Smooth muscle cell (in vitro differentiated cells): ENCODE data around the gene RPTOR. TPM values are rescaled to one million over a fixed set of nuclear protein-coding genes. Genes with fewer than 3 reads are reported as not detected.

ENCODE experiments used
- DNase-seq: peaks from one replicate; lab custom pipeline; 2025; ENCODE audit not compliant: unreplicated experiment; lab: John Stamatoyannopoulos, UW
- H2AFZ ChIP-seq: fragments of 200-600 bp; sonication (generic); 2 replicates; pipeline ENCODE4 v1.6.0; 2016; ENCODE audit warnings: antibody characterized with exemption, low read depth, mild to moderate bottlenecking
- H3F3A ChIP-seq: fragments of 200-600 bp; sonication (generic); 2 replicates; pipeline ENCODE4 v1.6.0; 2017; ENCODE audit warnings: antibody characterized with exemption, low read depth
- H3K27ac ChIP-seq: fragments of 200-600 bp; sonication (generic); 2 replicates; pipeline ENCODE4 v1.5.1; 2016; ENCODE audit warnings: low read depth, mild to moderate bottlenecking
- H3K27me3 ChIP-seq: fragments of 200-600 bp; sonication (generic); 2 replicates; pipeline ENCODE4 v1.6.1; 2016; ENCODE audit warnings: low read depth, mild to moderate bottlenecking
- H3K36me3 ChIP-seq: fragments of 200-600 bp; sonication (generic); 2 replicates; pipeline ENCODE4 v1.5.1; 2016; ENCODE audit warnings: low read depth
- H3K4me1 ChIP-seq: fragments of 200-600 bp; sonication (generic); 2 replicates; pipeline ENCODE4 v1.5.1; 2016; ENCODE audit warnings: low read depth
- H3K4me2 ChIP-seq: fragments of 200-600 bp; sonication (generic); 2 replicates; pipeline ENCODE4 v1.6.0; 2016; ENCODE audit warnings: mild to moderate bottlenecking
- H3K4me3 ChIP-seq: fragments of 200-600 bp; sonication (generic); 2 replicates; pipeline ENCODE4 v1.5.1; 2016; ENCODE audit warnings: mild to moderate bottlenecking
- H3K79me2 ChIP-seq: fragments of 200-600 bp; sonication (generic); 2 replicates; pipeline ENCODE4 v1.6.0; 2016; ENCODE audit warnings: low read depth, mild to moderate bottlenecking
- H3K9ac ChIP-seq: fragments of 200-600 bp; sonication (generic); 2 replicates; pipeline ENCODE4 v1.6.0; 2016; ENCODE audit warnings: low read depth
- H3K9me3 ChIP-seq: fragments of 200-600 bp; sonication (generic); replicated peaks from 2 replicates; pipeline ENCODE4 v1.5.1; 2016; ENCODE audit warnings: low read depth
- H4K20me1 ChIP-seq: fragments of 200-600 bp; sonication (generic); 2 replicates; pipeline ENCODE4 v1.6.0; 2016; ENCODE audit warnings: low read depth
- WGBS: methylation state at CpG from one replicate; pipeline ENCODE4 v1.1.7; 2016; ENCODE audit warnings: low lambda C conversion rate; 5-methylcytosine and 5-hydroxymethylcytosine counted together
- polyA plus RNA-seq: library from polyadenylated mRNA; unstranded; fragments of >200 nt; fragmentation: Nextera tagmentation; extraction: Ambion mirVana; gene quantifications from 2 replicates; pipeline ENCODE4 v1.2.1, GENCODE V29; 2016
- total RNA-seq: library from RNA; depleted of rRNA; stranded (reverse); fragments of >200 nt; gene quantifications from 2 replicates; pipeline ENCODE4 v1.2.3, GENCODE V29; 2014
- TF ChIP-seq, protein P1 (sequence below): fragments of 200-600 bp; sonication (generic); IDR thresholded peaks from 2 replicates; pipeline ENCODE4 v1.5.1; 2017; ENCODE audit warnings: borderline replicate concordance, mild to moderate bottlenecking, antibody characterized with exemption; ENCODE audit not compliant: insufficient read depth, poor library complexity, severe bottlenecking

Gene RPTOR
- total and polyA plus RNA-seq, 2 experiments from 2014 or later: 10.6 to 12.2 TPM

- Histone ChIP-seq H3K27ac (no peak overlapping the region), H3K9ac (no peak overlapping the region), H3K4me3 (no peak overlapping the region), H3K9me3 (no peaks in the 10 kb centered on the region), H3K4me1 (peaks cover 23% of the 10 kb centered on the region), H4K20me1 (peaks cover 16% of the 10 kb centered on the region), H3K79me2 (peaks cover 17% of the 10 kb centered on the region), H3K27me3 (no peaks in the 10 kb centered on the region), H3F3A (peaks cover 1% of the 10 kb centered on the region), H3K4me2 (no peak overlapping the region), H3K36me3 (no peaks in the 10 kb centered on the region), H2AFZ (no peak overlapping the region)
- WGBS: 94% methylated on average over 6 of the region's 6 CpGs
- TF ChIP-seq, protein P1, sequence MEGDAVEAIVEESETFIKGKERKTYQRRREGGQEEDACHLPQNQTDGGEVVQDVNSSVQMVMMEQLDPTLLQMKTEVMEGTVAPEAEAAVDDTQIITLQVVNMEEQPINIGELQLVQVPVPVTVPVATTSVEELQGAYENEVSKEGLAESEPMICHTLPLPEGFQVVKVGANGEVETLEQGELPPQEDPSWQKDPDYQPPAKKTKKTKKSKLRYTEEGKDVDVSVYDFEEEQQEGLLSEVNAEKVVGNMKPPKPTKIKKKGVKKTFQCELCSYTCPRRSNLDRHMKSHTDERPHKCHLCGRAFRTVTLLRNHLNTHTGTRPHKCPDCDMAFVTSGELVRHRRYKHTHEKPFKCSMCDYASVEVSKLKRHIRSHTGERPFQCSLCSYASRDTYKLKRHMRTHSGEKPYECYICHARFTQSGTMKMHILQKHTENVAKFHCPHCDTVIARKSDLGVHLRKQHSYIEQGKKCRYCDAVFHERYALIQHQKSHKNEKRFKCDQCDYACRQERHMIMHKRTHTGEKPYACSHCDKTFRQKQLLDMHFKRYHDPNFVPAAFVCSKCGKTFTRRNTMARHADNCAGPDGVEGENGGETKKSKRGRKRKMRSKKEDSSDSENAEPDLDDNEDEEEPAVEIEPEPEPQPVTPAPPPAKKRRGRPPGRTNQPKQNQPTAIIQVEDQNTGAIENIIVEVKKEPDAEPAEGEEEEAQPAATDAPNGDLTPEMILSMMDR: no peak
- DNase-seq: no peak
Measured at GRCh38 chr17:80730739-80731138, 186.1 kb downstream of the RPTOR start.

- no peak overlapping the region for H2AFZ ChIP-seq
- H3K79me2 ChIP-seq: peaks cover 17% of the 10 kb centered on the region
- peaks cover 16% of the 10 kb centered on the region for H4K20me1 ChIP-seq
- no peaks in the 10 kb centered on the region for H3K27me3 ChIP-seq
- no peaks in the 10 kb centered on the region for H3F3A ChIP-seq
- H3K4me1 ChIP-seq: peaks cover 23% of the 10 kb centered on the region
- WGBS: 84% methylated on average over 7 of the region's 7 CpGs
- H3K4me3 ChIP-seq: no peak overlapping the region
- no peaks in the 10 kb centered on the region for H3K36me3 ChIP-seq
- no peak overlapping the region for H3K9ac ChIP-seq
- H3K9me3 ChIP-seq: no peaks in the 10 kb centered on the region
- no peak overlapping the region for H3K4me2 ChIP-seq
- TF ChIP-seq, protein P1: no peak
- H3K27ac ChIP-seq: no peak overlapping the region
- DNase-seq: no peak
Measured at GRCh38 chr17:80731323-80731722, 186.7 kb downstream of the RPTOR start.

GRCh38 chr17:80732268-80732667 lies 187.6 kb downstream of the RPTOR start:
- Histone ChIP-seq H2AFZ (no peak overlapping the region), H3K4me1 (peaks cover 23% of the 10 kb centered on the region), H3F3A (no peaks in the 10 kb centered on the region), H3K4me2 (no peak overlapping the region), H3K79me2 (peaks cover 17% of the 10 kb centered on the region), H3K4me3 (no peak overlapping the region), H3K36me3 (no peaks in the 10 kb centered on the region), H3K27me3 (no peaks in the 10 kb centered on the region), H3K27ac (no peak overlapping the region), H3K9ac (no peak overlapping the region), H3K9me3 (no peaks in the 10 kb centered on the region), H4K20me1 (peaks cover 16% of the 10 kb centered on the region)
- TF ChIP-seq, protein P1: no peak
- 75% methylated on average over 7 of the region's 7 CpGs for WGBS
- DNase-seq: no peak
